Ecto neural progenitor cell (in vitro differentiated cells): ENCODE data around the gene CCL21.
A peak's percentile ranks its signal among the peaks of the same experiment; 100 is the strongest.

Experiments
- DNase-seq: peaks from one replicate; pipeline ENCODE4 v3.0.0-alpha.2; 2018; ENCODE audit warnings: low spot score

CCL21 gene

GRCh38 chr9:34669809-34670562, 40.0 kb downstream of the CCL21 start:
- no peak for DNase-seq

- DNase-seq, result peak; percentile 95
Observed at GRCh38 chr9:34665381-34666250, 44.3 kb downstream of the CCL21 start.

GRCh38 chr9:34665067-34665380, 44.9 kb downstream of the CCL21 start:
- no peak for DNase-seq

GRCh38 chr9:34664281-34665066, 45.5 kb downstream of the CCL21 start:
- peak; percentile 88 for DNase-seq

- DNase-seq, result no peak
Observed at GRCh38 chr9:34663303-34663605, 46.7 kb downstream of the CCL21 start.

- no peak for DNase-seq
Observed at GRCh38 chr9:34662526-34663302, 47.2 kb downstream of the CCL21 start, which contains the start of gene CCL27. TSS of gene CCL27 (minus strand) at chr9:34662657. CDS start at chr9:34662633, 24 bp downstream.

- no peak for DNase-seq
Observed at GRCh38 chr9:34659592-34660253, 50.2 kb downstream of the CCL21 start.
